GM23248 (cell line): Measurements from ENCODE around the gene COL10A1.

Experiments used
- EZH2 ChIP-seq: fragments of 200-600 bp; sonication (generic); IDR thresholded peaks from 2 replicates; pipeline ENCODE4 v1.6.1; 2018; ENCODE audit warnings: antibody characterized with exemption, mild to moderate bottlenecking; ENCODE audit not compliant: insufficient read depth, poor library complexity, severe bottlenecking
- EZH2phosphoT487 ChIP-seq: fragments of 200-600 bp; sonication (generic); IDR thresholded peaks from 2 replicates; pipeline ENCODE4 v1.6.1; 2018; ENCODE audit warnings: antibody characterized with exemption, moderate library complexity, mild to moderate bottlenecking, low read depth; ENCODE audit not compliant: insufficient read depth

GRCh38 chr6:116133453-116133852 is 7.5 kb upstream of the COL10A1 start:
- TF ChIP-seq EZH2 (no peak), EZH2phosphoT487 (no peak)
